ENCODE data around the gene GGA1. TPM values are rescaled to one million over a fixed set of nuclear protein-coding genes. Genes with fewer than 3 reads are reported as not detected.

The GGA1 gene
- total RNA-seq, 4 donors from 2014 or later, result 28.7 to 50.7 (median 33.9) TPM

- TF ChIP-seq, protein P1, sequence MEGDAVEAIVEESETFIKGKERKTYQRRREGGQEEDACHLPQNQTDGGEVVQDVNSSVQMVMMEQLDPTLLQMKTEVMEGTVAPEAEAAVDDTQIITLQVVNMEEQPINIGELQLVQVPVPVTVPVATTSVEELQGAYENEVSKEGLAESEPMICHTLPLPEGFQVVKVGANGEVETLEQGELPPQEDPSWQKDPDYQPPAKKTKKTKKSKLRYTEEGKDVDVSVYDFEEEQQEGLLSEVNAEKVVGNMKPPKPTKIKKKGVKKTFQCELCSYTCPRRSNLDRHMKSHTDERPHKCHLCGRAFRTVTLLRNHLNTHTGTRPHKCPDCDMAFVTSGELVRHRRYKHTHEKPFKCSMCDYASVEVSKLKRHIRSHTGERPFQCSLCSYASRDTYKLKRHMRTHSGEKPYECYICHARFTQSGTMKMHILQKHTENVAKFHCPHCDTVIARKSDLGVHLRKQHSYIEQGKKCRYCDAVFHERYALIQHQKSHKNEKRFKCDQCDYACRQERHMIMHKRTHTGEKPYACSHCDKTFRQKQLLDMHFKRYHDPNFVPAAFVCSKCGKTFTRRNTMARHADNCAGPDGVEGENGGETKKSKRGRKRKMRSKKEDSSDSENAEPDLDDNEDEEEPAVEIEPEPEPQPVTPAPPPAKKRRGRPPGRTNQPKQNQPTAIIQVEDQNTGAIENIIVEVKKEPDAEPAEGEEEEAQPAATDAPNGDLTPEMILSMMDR (IDR thresholded peaks at IDR 0.05), result no peak
- ATAC-seq (ENCODE audit: low FRiP score) (peak; percentile 42), DNase-seq (ENCODE audit: low spot score) (no peak)
Observed at GRCh38 chr22:37623075-37624016, 14.7 kb downstream of the GGA1 start.

DNA sequence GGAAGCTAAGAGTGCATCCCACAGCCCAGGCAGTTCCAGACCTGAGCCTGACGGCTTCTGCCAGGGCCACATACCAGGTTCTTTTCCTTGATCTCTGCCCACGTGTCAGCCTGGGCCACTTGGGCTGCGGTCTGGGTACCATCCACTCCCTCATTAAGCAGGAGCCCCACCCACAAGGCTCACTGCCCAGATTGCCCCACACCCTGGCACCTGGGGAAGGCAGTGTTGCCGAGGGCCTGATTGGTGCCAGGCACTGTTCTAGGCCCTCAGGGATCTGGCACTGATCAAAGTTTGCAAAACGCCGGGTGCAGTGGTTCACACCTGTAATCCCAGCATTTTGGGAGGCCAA lies 15.4 kb downstream of the GGA1 start:
- ATAC-seq (ENCODE audit: low FRiP score), result no peak
- TF ChIP-seq, protein P1 (IDR thresholded peaks at IDR 0.05), result no peak
- no peak for DNase-seq (ENCODE audit: low spot score)

GRCh38 chr22:37624876-37625275 lies 16.2 kb downstream of the GGA1 start:
- ATAC-seq (ENCODE audit: low FRiP score) (no peak), DNase-seq (ENCODE audit: low spot score) (no peak)
- TF ChIP-seq, protein P1 (IDR thresholded peaks at IDR 0.05), result no peak

DNA sequence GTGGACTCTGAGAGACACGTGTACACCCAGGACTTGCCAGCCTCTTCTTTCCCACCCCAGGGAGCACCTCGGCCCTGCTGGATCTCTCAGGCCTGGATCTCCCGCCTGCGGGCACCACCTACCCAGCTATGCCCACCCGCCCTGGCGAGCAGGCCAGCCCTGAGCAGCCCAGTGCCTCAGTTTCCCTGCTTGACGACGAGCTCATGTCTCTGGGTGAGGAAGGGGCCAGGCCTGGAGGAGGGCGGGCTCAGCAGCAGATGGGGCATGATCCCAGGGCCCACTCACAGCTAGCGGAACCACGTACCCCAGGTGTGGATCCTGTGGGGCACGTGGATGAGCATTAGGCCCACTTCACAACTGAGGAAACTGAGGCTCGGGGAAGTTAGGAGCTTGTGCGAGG lies 17.1 kb downstream of the GGA1 start:
- TF ChIP-seq, protein P1 (IDR thresholded peaks at IDR 0.05), result no peak
- no peak for DNase-seq (ENCODE audit: low spot score)
- no peak for ATAC-seq (ENCODE audit: low FRiP score)

DNA sequence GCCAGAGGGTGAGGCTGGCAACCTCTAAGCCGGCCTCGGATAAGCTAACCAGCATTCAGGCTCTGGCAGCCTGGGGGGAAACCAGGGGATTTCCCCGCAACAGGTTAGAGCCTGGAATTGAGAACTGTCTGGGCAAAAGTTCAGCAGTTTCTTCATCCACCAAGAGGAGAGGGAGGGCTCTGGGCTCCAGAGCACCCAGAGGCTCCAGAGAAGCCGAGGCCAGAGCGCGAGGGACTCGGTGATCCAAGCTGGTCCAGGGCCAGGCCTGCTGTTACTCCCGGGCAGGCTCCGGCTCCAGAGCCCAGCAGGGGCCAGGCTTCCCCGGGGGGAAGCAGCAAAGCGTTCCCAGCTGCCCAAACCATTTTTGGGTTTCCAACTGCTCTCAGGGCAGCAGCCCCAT lies 17.5 kb downstream of the GGA1 start:
- ATAC-seq (ENCODE audit: low FRiP score), result peak; percentile 82
- TF ChIP-seq, protein P1 (IDR thresholded peaks at IDR 0.05), result no peak
- DNase-seq (ENCODE audit: low spot score), result no peak

DNA sequence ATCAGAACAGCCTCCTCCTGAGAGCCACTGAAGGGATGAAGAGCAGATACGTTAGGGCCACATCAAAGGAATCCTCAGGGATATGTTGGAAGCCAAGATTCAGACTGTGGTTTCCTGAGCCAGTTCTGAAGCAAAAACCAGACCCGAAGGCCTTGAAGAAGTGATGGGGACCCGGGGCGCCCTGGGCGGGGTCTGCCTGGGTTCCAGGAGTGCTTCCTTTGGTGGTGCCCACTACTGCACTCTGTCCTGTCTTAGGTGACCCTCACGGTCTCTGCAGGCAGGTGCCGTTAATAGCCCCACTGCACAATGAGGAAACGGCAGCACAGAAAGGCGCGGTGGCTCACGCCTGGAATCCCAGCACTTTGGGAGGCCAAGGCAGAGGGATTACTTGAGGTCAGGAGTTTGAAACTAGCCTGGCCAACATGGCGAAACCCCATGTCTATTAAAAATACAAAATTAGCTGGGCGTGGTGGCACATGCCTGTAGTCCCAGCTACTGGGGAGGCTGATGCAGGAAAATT lies 18.0 kb downstream of the GGA1 start:
- TF ChIP-seq, protein P1 (IDR thresholded peaks at IDR 0.05), result no peak
- ATAC-seq (ENCODE audit: low FRiP score), result no peak

GRCh38 chr22:37627121-37627520 lies 18.5 kb downstream of the GGA1 start:
- TF ChIP-seq, protein P1 (IDR thresholded peaks at IDR 0.05), result no peak
- DNase-seq (ENCODE audit: low spot score) (no peak), ATAC-seq (ENCODE audit: low FRiP score) (no peak)

More for the DNA sequence above, 18.0 kb downstream of the GGA1 start:
- no peak for DNase-seq (ENCODE audit: low spot score)
